ENCODE data around the gene LRRTM2. TPM values are rescaled to one million over a fixed set of nuclear protein-coding genes. Genes with fewer than 3 reads are reported as not detected.

LRRTM2 gene
- total and polyA plus RNA-seq, 2 donors (not counting 3 experiments of a cell fraction or from before 2014, with no cell fraction given): 0.06 to 0.20 TPM

DNA sequence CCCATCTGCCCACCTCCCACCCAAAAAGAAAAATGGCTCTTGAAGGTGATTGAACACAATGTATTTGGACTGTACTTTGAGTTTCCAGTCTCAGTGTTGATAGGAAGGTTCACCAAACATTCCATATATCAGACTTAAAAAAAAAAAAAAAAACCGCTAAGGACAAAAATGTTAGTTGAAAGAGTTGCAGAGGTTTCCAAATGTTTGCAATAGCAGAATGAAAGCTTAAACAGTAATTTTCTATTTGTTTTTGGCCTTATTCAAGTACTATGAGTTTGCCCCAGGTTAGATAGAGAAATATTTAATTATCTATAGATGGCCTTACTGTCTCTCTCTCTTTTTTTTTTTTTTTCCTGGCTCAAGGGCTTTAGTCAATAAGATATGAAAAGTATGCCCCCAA is 6.1 kb downstream of the LRRTM2 start:
- Histone ChIP-seq H3K27ac (ENCODE audit: insufficient read depth, low read depth, low read length) (no peak overlapping the region), H2AFZ (ENCODE audit: low read depth, low read length) (no peak overlapping the region), H3K9me3 (replicated peaks; ENCODE audit: control insufficient read depth, insufficient read depth, low read length) (no peaks in the 10 kb centered on the region), H3K4me1 (ENCODE audit: control insufficient read depth, extremely low read depth, insufficient read depth, low read length) (peaks cover 21% of the 10 kb centered on the region), H3K36me3 (ENCODE audit: control insufficient read depth in 2 of 2, extremely low read depth in 1 of 2, insufficient read depth in 2 of 2, low read length in 2 of 2) (no peaks in the 10 kb centered on the region), H3K27me3 (ENCODE audit: control insufficient read depth in 2 of 2, insufficient read depth in 2 of 2, low read length in 2 of 2) (no peaks in the 10 kb centered on the region), H4K20me1 (replicated peaks; ENCODE audit: control insufficient read depth, extremely low read depth, insufficient read depth, low read length) (peaks cover 10% of the 10 kb centered on the region), H3K4me3 (replicated peaks in 1 of 3; ENCODE audit: insufficient read depth in 1 of 3, low read depth in 1 of 3, low read length in 3 of 3) (no peak overlapping the region), H3K9me1 (replicated peaks; ENCODE audit: control insufficient read depth, extremely low read depth, insufficient read depth, low read length) (no peaks in the 10 kb centered on the region), H3K79me2 (ENCODE audit: control insufficient read depth, insufficient read depth, low read length) (peaks cover 72% of the 10 kb centered on the region), H3K9ac (replicated peaks; ENCODE audit: extremely low read depth, insufficient read depth, low read length) (no peak overlapping the region), H3K4me2 (ENCODE audit: insufficient read depth, low read length) (no peak overlapping the region)
- no peak for DNase-seq (ENCODE audit: low read depth, low spot score)
- no TSS peak for BruUV-seq (replicated peaks)
- ChIA-PET CTCF (interaction anchor here (1.1 to 2.5 kb wide), 3 partner anchors 10 to 80 kb away, joined by 5 to 9 read pairs (median 8); no protein-coding TSS in a partner anchor), POLR2A (no interaction called here)
- TF ChIP-seq POLR2AphosphoS5 (IDR thresholded peaks at IDR 0.05; ENCODE audit: insufficient read depth, low read depth, low read length) (no peak), EZH2 (IDR thresholded peaks at IDR 0.05; ENCODE audit: borderline replicate concordance, low read depth, low read length, severe bottlenecking) (no peak), POLR2A (IDR thresholded peaks at IDR 0.05; ENCODE audit: low read depth, low read length) (no peak), GATA2 (IDR thresholded peaks at IDR 0.05; ENCODE audit: insufficient read depth, insufficient read length, low read depth, low read length) (no peak), MYC (IDR thresholded peaks at IDR 0.05; ENCODE audit: low read depth, low read length) (no peak), FOS (IDR thresholded peaks at IDR 0.05; ENCODE audit: borderline replicate concordance, insufficient read depth, low read length) (no peak), JUN (IDR thresholded peaks at IDR 0.05; ENCODE audit: borderline replicate concordance, insufficient read depth, insufficient read length, low read depth) (no peak)
- TF ChIP-seq, protein P1, sequence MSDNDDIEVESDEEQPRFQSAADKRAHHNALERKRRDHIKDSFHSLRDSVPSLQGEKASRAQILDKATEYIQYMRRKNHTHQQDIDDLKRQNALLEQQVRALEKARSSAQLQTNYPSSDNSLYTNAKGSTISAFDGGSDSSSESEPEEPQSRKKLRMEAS (IDR thresholded peaks at IDR 0.05; ENCODE audit: insufficient read depth, insufficient read length): no peak
- TF ChIP-seq, protein P2, sequence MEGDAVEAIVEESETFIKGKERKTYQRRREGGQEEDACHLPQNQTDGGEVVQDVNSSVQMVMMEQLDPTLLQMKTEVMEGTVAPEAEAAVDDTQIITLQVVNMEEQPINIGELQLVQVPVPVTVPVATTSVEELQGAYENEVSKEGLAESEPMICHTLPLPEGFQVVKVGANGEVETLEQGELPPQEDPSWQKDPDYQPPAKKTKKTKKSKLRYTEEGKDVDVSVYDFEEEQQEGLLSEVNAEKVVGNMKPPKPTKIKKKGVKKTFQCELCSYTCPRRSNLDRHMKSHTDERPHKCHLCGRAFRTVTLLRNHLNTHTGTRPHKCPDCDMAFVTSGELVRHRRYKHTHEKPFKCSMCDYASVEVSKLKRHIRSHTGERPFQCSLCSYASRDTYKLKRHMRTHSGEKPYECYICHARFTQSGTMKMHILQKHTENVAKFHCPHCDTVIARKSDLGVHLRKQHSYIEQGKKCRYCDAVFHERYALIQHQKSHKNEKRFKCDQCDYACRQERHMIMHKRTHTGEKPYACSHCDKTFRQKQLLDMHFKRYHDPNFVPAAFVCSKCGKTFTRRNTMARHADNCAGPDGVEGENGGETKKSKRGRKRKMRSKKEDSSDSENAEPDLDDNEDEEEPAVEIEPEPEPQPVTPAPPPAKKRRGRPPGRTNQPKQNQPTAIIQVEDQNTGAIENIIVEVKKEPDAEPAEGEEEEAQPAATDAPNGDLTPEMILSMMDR (IDR thresholded peaks at IDR 0.05; ENCODE audit: extremely low read depth in 1 of 2, insufficient read depth in 1 of 2, low read depth in 1 of 2, low read length in 2 of 2): no peak
- FAIRE-seq: no peak
- intact Hi-C loops (cut with micrococcal nuclease): no loop called here
- dilution Hi-C loops (cut with MboI; ENCODE audit: extremely low pct_ligation_motif_present, low sequenced_read_pairs): no loop called here

Measured in endothelial cell of umbilical vein (primary cell).